HG03045 (cell line): ENCODE data around the gene FOXRED1.
"Not testable (repeated sequence)": the region's sequence is repeated elsewhere in the genome, so short reads cannot be mapped to it uniquely, and the experiment has no call there.

Source experiments
- ATAC-seq: cut with Tn5 transposase; IDR thresholded peaks from one replicate; pipeline ENCODE4 v1.9.1; 2021; ENCODE audit warnings: mild to moderate bottlenecking, moderate library complexity; ENCODE audit not compliant: unreplicated experiment

The FOXRED1 gene

GRCh38 chr11:126268708-126269579, at the start of gene FOXRED1, which contains the start of gene SRPRA:
TSS of gene FOXRED1 (plus strand) at chr11:126269154. CDS start at chr11:126269207, 53 bp downstream.
TSS of gene SRPRA (minus strand) at chr11:126268895. CDS start at chr11:126268804, 91 bp downstream.
- peak; percentile 99 for ATAC-seq

GRCh38 chr11:126219547-126219946, 49.4 kb upstream of the FOXRED1 start:
- ATAC-seq: no peak

- no peak for ATAC-seq
Measured at GRCh38 chr11:126224647-126225294, 44.2 kb upstream of the FOXRED1 start.

GRCh38 chr11:126225295-126225665, 43.7 kb upstream of the FOXRED1 start:
- ATAC-seq: no peak

- no peak for ATAC-seq
Measured at GRCh38 chr11:126226334-126227084, 42.4 kb upstream of the FOXRED1 start.

- ATAC-seq: no peak
Measured at GRCh38 chr11:126229858-126230540, 39.0 kb upstream of the FOXRED1 start.

- no peak for ATAC-seq
Measured at GRCh38 chr11:126231725-126232459, 37.1 kb upstream of the FOXRED1 start.

GRCh38 chr11:126232683-126233082, 36.3 kb upstream of the FOXRED1 start:
- ATAC-seq: no peak

- ATAC-seq: no peak
Measured at GRCh38 chr11:126233391-126233790, 35.6 kb upstream of the FOXRED1 start.

GRCh38 chr11:126246636-126247035, 22.3 kb upstream of the FOXRED1 start:
- no peak for ATAC-seq

GRCh38 chr11:126253265-126253664, 15.7 kb upstream of the FOXRED1 start:
- ATAC-seq: no peak

GRCh38 chr11:126254819-126255218, 14.1 kb upstream of the FOXRED1 start:
- no peak for ATAC-seq

- ATAC-seq: not testable (repeated sequence)
Measured at GRCh38 chr11:126255507-126255906, 13.4 kb upstream of the FOXRED1 start.

GRCh38 chr11:126256216-126256615, 12.7 kb upstream of the FOXRED1 start:
- ATAC-seq: no peak

- ATAC-seq: no peak
Measured at GRCh38 chr11:126257144-126257543, 11.8 kb upstream of the FOXRED1 start.

- ATAC-seq: no peak
Measured at GRCh38 chr11:126257764-126258163, 11.2 kb upstream of the FOXRED1 start.

- no peak for ATAC-seq
Measured at GRCh38 chr11:126262216-126262615, 6.7 kb upstream of the FOXRED1 start.

- ATAC-seq: no peak
Measured at GRCh38 chr11:126263489-126263888, 5.5 kb upstream of the FOXRED1 start.

- no peak for ATAC-seq
Measured at GRCh38 chr11:126265811-126266210, 3.1 kb upstream of the FOXRED1 start.

GRCh38 chr11:126267650-126268049, 1.3 kb upstream of the FOXRED1 start:
- no peak for ATAC-seq
